GM12872 (cell line): Measurements from ENCODE around the gene PIK3R5.

Experiments
- TF ChIP-seq, protein P1 (sequence below): IDR thresholded peaks from 3 replicates; pipeline ENCODE4 v1.5.1; 2011; ENCODE audit warnings: low read depth, mild to moderate bottlenecking, low read length, moderate library complexity; ENCODE audit not compliant: insufficient read depth

The PIK3R5 gene

GRCh38 chr17:8893059-8893458 is 72.4 kb downstream of the PIK3R5 start:
- TF ChIP-seq, protein P1, sequence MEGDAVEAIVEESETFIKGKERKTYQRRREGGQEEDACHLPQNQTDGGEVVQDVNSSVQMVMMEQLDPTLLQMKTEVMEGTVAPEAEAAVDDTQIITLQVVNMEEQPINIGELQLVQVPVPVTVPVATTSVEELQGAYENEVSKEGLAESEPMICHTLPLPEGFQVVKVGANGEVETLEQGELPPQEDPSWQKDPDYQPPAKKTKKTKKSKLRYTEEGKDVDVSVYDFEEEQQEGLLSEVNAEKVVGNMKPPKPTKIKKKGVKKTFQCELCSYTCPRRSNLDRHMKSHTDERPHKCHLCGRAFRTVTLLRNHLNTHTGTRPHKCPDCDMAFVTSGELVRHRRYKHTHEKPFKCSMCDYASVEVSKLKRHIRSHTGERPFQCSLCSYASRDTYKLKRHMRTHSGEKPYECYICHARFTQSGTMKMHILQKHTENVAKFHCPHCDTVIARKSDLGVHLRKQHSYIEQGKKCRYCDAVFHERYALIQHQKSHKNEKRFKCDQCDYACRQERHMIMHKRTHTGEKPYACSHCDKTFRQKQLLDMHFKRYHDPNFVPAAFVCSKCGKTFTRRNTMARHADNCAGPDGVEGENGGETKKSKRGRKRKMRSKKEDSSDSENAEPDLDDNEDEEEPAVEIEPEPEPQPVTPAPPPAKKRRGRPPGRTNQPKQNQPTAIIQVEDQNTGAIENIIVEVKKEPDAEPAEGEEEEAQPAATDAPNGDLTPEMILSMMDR: no peak

DNA sequence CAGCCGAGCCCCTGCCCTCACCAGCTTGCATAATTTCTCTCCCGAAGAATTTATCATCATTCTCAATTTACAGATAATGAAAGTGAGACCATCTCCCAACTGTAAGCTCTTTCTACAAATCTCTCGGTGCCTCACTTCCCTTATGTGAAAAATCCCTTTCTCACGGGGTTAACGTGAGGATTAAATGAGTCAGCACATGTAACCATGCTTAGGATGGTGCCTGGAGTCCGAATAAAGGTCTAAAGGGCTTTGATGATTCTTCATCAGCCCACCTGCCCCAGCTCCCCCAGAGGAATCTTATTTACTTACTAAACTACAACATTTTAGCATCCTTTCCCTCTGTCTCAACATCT is 73.2 kb downstream of the PIK3R5 start:
- TF ChIP-seq, protein P1: no peak

GRCh38 chr17:8890671-8891070 is 74.8 kb downstream of the PIK3R5 start:
- TF ChIP-seq, protein P1: no peak

GRCh38 chr17:8889458-8890210 is 75.9 kb downstream of the PIK3R5 start:
- TF ChIP-seq, protein P1: no peak

GRCh38 chr17:8888704-8889302 is 76.7 kb downstream of the PIK3R5 start:
- TF ChIP-seq, protein P1: no peak

DNA sequence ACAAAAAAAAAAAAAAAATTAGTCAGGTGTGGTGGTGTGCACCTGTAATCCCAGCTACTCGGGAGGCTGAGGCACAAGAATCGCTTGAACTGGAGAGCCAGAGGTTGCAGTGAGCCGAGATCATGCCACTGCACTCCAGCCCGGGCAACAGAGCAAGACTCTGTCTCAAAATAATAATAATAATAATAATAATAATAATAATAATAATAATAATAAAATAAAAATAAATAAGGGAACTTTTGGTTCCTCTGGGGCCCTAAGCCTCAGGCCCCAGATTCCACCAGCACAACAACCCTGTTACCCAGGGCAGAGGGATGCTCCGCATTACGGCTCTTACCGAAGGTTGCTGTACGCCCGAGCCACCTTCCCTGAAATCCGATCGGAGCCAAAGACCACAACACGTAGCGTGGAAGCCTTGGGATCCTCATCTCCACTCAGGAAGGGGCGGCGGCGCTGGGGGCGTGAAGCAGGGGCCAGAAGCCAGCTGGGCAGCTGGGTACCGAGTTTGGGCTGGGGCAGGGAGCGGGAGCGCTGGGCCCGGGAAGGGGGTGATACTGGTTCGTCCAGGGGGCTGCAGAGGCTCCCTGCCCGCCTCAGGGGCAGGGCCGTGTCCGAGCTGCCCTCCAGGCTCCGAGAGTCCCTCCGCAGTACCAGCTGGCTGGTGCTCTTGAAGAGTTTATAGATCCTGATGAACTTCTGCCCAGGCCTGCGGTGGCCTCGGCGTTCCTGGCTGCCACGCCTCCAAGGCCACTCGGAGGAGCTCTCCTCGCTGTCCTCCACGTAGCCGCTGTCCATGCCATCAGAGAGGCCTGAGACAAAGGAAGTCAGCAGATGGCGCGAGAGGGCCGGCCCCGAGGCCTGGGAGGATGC is 77.4 kb downstream of the PIK3R5 start:
- TF ChIP-seq, protein P1: no peak

- TF ChIP-seq, protein P1: no peak
These were observed 78.2 kb downstream of the PIK3R5 start for GRCh38 chr17:8887301-8887700.
